Fibroblast of the conjunctiva (primary cell): ENCODE measurements around the gene TRAPPC3L.
A peak's percentile ranks its signal among the peaks of the same experiment; 100 is the strongest.

ENCODE experiments used
- DNase-seq: peaks from one replicate; pipeline ENCODE4 v3.0.0-alpha.2; 2010; ENCODE audit warnings: low read depth

Gene TRAPPC3L

GRCh38 chr6:116545651-116546050 is at the start of gene TRAPPC3L:
TSS of gene TRAPPC3L (minus strand) at chr6:116545684. CDS start at chr6:116545514, 170 bp downstream.
- DNase-seq = no peak

GRCh38 chr6:116595247-116595646 is 49.8 kb upstream of the TRAPPC3L start:
- no peak for DNase-seq

GRCh38 chr6:116586738-116587137 is 41.3 kb upstream of the TRAPPC3L start:
- DNase-seq = no peak

GRCh38 chr6:116586276-116586675 is 40.8 kb upstream of the TRAPPC3L start:
- DNase-seq = no peak

- DNase-seq = no peak
Measured at GRCh38 chr6:116580198-116580597, 34.7 kb upstream of the TRAPPC3L start.

GRCh38 chr6:116579143-116579542 is 33.7 kb upstream of the TRAPPC3L start:
- no peak for DNase-seq

- no peak for DNase-seq
Measured at GRCh38 chr6:116578335-116578734, 32.9 kb upstream of the TRAPPC3L start.

GRCh38 chr6:116577486-116577885 is 32.0 kb upstream of the TRAPPC3L start:
- DNase-seq = no peak

- DNase-seq = no peak
Measured at GRCh38 chr6:116575227-116575626, 29.7 kb upstream of the TRAPPC3L start.

GRCh38 chr6:116572162-116572561 is 26.7 kb upstream of the TRAPPC3L start:
- DNase-seq = no peak

GRCh38 chr6:116571683-116572000 is 26.2 kb upstream of the TRAPPC3L start:
- DNase-seq = no peak

- peak; percentile 99 for DNase-seq
Measured at GRCh38 chr6:116570856-116571682, 25.6 kb upstream of the TRAPPC3L start, which contains the start of gene RWDD1. TSS of gene RWDD1 (plus strand) at chr6:116571504. CDS start at chr6:116571583, 79 bp downstream.

- no peak for DNase-seq
Measured at GRCh38 chr6:116568821-116569755, 23.6 kb upstream of the TRAPPC3L start.

- DNase-seq = no peak
Measured at GRCh38 chr6:116568111-116568510, 22.6 kb upstream of the TRAPPC3L start.

GRCh38 chr6:116564921-116565872 is 19.7 kb upstream of the TRAPPC3L start:
- DNase-seq = no peak

- no peak for DNase-seq
Measured at GRCh38 chr6:116564311-116564710, 18.8 kb upstream of the TRAPPC3L start.

- no peak for DNase-seq
Measured at GRCh38 chr6:116563830-116564229, 18.3 kb upstream of the TRAPPC3L start.

- no peak for DNase-seq
Measured at GRCh38 chr6:116562614-116563013, 17.1 kb upstream of the TRAPPC3L start.

- no peak for DNase-seq
Measured at GRCh38 chr6:116562019-116562403, 16.5 kb upstream of the TRAPPC3L start.

GRCh38 chr6:116561377-116562018 is 16.0 kb upstream of the TRAPPC3L start:
- DNase-seq = peak; percentile 43

- no peak for DNase-seq
Measured at GRCh38 chr6:116560130-116560529, 14.6 kb upstream of the TRAPPC3L start.
